ENCODE measurements around the gene METTL14.
"Not testable (repeated sequence)": the region's sequence is repeated elsewhere in the genome, so short reads cannot be mapped to it uniquely, and the experiment has no call there.

The METTL14 gene

DNA sequence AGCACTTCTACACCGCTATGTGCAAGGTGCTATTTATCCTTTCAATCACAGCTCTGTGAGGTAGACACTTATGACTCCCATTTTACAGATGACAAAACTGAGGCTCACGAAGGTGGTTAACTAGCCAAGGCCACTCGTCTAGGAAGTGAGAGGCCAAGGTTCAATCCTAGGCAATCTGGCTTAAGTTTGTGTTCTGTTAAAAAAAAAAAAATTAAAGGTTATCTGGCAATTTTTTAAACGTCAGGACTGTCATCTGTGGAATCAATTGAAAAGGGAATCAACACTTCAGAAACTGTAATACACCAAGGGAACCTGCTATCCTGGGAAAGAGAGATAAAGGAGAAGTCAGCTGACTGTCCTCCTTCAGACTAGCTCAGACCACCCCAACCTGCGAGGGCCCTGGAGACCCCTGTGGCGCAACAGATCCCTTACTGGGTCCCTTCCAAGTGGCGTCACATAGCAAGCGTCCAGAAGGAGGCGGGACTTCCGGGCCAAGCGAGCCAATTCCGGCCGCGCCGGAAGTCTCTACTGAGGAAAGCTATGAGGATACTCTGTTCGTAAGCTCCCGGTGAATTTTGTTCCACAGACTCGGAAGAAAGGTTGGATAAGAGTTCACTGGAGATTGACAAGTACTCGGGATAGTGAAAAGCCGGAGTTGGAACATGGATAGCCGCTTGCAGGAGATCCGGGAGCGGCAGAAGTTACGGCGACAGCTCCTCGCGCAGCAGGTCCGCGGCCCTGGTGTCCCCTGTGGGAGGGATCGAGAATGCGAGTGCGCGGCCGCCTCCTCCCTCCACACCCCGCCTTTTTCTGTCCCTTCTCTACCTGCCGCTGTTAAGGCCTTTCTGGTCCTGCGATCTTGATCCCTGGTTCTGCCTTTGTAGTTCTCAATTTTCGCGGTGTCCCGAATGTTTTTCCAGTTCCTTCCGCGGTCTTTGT lies at the start of gene METTL14:
Gene METTL14 (plus strand): TSS at position 520 of the 939 bp plus-strand sequence. CDS start 143 bp downstream, at position 663.
- peak; percentile 75 to 81 for DNase-seq (ENCODE audit: extremely low read depth in 1 of 2, low read depth in 1 of 2)

DNA sequence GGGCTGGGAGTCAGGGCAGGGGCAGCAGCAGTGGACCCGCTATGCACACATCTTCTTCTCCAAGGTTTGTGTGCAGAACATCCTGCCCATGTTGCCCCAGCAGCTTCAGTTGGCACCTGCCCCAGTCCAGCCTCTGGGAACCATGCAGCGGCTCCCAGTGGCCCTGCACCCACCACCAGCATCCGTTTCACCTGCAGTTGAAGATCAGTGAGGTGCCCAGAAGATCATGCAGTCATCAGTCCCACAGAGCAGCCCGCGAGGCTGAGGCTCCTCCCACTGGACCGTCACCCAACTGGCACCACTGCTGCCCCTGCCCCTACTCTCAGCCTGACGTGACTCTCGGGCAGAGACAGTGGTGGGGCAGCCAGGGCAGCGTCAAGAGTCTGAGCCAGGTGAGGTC lies 49.1 kb upstream of the METTL14 start:
- DNase-seq (ENCODE audit: extremely low read depth in 1 of 2, low read depth in 1 of 2), result not testable (repeated sequence)

DNA sequence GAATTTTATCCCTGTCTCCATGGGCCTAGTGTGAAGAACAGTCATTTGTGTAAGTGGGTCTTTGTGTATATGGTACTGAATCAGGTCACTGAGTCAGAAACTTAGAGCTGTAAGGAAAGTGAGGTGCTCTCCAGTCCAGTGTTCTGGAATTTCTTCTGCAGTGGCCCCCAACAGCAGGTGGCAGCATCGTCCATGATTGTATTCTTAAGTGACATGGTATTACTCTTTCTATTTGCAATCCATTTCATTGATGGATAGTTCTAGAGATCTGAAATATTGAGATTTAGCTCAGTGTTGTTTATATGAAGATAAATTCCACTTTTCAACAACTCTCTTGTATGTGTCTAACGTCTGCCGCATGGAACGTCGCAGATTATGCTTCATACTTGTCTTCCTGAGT lies 20.5 kb upstream of the METTL14 start:
- peak in 1 of 2 donors; percentile 3 for DNase-seq (ENCODE audit: extremely low read depth in 1 of 2, low read depth in 1 of 2)

DNA sequence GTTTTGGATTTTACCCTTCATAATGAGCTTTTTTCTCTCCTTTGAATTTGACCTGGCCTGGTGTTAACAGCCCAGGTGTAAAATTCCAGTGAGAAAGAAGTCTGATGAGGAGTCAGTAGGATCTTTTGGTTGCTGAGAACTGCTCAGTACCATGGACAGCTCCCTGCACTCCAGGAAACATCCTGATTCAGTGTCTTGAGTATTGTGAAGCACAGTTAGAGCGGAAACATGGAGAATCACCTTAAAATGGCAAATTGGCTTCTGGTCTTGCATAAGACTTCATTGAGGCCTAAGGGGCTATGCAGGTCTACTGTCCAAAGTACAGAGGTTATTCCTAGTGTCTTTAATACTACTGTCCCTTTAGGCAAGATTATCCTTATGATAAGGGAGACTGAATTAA lies 16.0 kb upstream of the METTL14 start:
- DNase-seq (ENCODE audit: extremely low read depth in 1 of 2, low read depth in 1 of 2), result not testable (repeated sequence)

DNA sequence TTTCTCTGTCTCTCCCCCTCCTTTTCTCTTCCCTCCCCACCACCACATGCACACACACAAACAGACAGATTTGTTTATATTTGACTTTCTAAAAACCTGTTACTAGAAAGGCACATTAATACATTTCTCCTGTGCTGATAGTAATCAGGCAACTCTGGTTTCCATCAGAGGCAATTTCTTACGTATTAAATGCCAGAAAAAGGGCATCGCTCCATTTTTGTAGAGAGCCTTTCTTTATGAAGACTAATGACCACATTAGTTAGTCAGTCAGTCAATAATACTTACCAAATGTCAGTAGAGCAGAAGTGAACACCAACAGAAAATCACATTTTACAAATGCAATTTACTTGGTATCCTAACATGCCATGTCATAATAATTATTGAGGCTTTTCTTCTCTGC lies 14.2 kb upstream of the METTL14 start:
- not testable (repeated sequence) for DNase-seq (ENCODE audit: extremely low read depth in 1 of 2, low read depth in 1 of 2)

DNA sequence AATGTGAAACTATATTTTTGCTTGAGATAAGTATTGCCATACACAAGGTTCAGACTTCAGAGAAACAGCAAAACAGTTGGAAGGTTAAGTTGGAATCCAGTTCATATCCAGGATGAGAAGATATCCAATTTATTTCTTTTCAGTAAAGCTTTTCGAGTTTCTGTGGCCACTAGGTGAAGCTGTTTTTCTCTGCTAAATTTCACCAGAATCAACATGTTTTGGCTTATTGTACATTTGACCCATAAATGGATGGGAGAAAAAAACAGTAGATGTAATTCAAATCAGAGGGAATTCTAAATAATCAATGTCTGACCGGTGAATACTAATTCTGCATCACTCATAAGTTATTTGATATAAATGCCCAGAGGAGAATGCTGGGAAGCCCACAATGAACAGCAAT lies 9.1 kb upstream of the METTL14 start:
- DNase-seq (ENCODE audit: extremely low read depth in 1 of 2, low read depth in 1 of 2), result no peak

DNA sequence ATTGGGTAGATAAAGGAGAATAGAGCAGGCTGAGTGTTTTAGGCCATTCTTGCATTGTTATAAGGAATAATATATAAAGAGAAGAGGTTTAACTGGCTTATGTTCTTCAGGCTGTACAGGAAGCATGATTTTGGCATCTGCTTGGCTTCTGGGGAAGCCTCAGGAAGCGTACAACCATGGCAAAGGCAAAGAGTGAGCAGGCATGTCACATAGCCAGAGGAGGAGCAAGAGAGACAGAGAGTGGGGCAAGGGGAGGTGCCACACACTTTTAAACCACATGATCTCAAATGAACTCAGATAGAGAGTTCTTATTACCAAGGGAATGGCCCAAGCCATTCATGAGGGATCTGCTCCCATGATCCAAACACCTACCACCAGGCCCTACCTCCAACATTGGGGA lies 4.4 kb upstream of the METTL14 start:
- DNase-seq (ENCODE audit: extremely low read depth in 1 of 2, low read depth in 1 of 2), result no peak

DNA sequence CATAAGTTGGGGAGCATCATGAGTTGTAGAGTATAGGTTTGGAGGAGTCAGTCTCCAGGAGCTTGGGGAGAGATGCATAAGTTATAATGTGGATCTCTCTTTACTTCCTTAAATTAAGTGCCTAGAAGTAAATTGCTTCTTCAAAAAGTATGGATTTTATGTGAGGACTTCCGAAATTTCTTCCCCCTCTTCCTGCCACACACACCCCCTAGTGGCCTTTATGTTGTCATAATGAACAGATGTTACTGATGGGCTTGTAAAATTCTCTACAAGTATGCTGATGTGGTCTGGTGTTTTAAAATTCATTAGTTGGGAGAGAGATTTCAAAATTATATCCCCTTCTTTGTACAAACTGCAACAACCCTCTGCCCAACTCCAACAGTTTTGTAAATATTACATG lies 2.3 kb upstream of the METTL14 start:
- no peak for DNase-seq (ENCODE audit: extremely low read depth in 1 of 2, low read depth in 1 of 2)

DNA sequence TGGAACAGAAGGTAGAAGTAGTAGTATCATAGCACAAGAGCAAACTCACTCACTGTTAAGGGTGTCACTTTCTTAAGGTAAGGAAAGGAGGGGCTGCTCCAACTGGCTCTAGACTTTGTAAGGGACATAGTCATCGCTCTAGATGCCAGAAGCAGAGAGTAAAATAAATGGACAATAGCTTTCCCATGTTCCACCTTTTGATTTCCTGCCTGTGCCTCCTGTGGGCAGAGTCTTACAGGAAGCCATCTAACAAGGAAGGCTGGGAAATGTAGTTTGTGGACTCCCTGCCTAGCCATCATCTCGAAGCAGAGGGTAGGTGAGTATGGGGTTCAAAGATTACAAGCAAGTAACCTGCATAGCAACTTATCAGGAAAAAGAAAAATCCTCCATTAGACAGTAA lies 1.7 kb upstream of the METTL14 start:
- DNase-seq (ENCODE audit: extremely low read depth in 1 of 2, low read depth in 1 of 2), result no peak

DNA sequence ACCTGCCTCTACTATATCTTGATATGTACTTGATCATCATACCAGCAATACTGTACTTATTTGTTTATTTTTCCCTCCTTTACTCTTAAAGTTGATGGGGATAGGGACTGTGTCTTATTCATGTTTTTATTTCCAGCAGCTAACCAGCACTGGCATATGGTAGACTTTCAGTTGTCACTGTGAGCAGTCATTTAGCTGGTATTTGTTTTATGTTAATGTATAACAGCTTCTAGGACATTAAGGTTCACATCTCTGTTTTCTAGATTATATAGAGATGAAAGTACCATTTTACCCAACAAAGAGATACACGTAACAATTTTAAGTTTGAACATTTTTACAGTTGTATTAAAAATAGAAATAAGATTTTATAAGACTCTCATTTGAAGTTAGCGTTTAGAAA lies 17.9 kb downstream of the METTL14 start:
- no peak for DNase-seq (ENCODE audit: extremely low read depth in 1 of 2, low read depth in 1 of 2)

DNA sequence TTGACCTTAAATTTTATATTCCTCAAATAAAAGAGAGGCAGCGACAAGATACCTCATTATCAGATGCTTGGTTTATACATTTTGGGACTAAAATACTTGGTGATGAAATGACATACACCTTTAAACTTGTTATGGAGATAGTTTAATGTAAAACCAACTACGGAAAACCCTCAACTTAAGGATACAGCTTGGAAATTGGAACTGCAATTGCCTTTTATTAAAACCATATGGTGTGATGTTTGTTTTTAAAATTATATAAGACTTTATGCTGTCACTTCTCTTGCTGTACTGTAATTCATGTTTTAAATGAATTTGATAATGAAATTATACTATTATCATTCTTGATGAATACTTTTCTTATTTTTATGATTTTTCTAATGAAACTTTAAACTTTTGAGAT lies 25.9 kb downstream of the METTL14 start:
- DNase-seq (ENCODE audit: extremely low read depth in 1 of 2, low read depth in 1 of 2), result no peak

DNA sequence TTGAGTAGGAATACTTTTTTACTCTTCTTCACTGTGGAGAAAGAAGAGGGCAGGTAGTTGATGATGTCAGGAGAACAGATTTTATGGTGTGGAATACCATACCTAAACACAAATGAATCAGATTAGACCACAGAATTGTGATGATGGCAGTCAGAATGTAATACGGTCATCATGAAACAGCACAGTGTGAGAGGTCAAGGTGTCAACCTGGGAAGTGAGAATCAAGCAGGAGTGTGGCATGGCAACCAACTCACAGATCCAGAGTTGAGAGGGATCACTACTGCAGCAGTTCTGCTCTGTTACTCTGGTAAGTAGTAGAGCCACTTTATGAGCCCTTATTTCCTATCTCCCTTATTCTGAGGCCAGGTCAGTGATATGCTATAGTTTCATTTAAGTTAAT lies 27.7 kb downstream of the METTL14 start:
- DNase-seq (ENCODE audit: extremely low read depth in 1 of 2, low read depth in 1 of 2), result peak in 1 of 2 donors; percentile 7

DNA sequence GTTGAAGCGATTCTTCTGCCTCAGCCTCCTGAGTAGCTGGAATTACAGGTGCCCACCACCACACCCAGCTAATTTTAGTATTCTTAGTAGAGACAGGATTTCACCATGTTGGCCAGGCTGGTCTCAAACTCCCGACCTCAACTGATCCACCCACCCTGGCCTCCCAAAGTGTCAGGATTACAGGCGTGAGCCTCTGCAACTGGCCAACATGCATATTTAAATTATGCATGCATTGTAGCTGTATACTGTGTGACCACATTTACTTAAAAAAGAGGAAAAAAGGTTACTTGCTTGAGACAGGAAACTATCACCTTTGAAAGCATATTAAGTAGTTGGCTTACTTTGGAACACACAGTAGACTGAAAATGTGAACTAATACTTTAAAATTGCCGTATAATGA lies 29.5 kb downstream of the METTL14 start:
- no peak for DNase-seq (ENCODE audit: extremely low read depth in 1 of 2, low read depth in 1 of 2)

DNA sequence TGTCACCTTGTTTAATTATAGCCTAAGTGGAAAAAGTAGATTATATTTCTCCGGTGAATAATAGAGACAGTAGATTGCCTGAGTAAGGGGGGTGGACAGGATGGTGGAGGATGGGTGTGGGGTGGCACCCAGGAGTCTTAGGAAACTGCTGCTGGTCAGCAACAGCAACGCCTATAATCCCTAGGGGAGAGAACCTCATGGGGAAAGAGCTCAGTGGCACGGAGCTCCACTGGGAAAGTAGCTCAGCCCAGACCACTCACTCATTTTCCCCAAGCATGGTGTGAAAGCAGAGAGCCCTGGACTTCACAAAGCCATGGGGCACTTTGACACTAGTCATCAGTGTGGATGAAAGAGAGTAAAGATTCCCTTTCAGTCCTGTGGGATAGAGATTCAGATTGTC lies 31.1 kb downstream of the METTL14 start:
- DNase-seq (ENCODE audit: extremely low read depth in 1 of 2, low read depth in 1 of 2), result no peak

DNA sequence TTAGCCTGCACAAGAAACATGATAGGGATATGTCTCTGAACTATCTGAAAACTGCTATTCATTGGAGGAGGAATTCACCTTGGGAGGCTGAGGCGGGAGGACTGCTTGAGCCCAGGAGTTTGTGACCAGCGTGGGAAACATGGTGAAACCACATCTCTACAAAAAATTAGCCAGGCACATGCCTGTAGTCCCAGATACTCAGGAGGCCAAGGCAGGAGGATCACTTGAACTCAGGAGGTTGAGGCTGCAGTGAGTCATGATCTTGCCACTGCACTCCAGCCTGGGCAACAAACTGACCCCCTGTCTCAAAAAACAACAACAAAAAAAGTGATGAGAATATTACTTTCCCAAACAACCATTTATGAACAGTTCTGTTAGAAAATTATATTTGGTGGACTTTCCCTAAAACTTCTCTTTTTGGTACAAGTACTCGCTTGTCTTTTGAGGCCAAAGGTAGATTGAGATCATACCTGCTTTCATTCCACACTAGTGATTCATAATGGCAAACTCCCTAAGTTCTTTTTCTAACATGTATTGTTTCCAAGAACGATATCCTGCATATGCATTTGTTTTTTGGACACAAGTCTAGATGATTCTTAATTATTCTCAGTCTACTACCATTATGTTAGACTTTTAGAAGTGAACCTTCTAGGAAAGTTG lies 33.4 kb downstream of the METTL14 start:
- DNase-seq (ENCODE audit: extremely low read depth in 1 of 2, low read depth in 1 of 2), result no peak

DNA sequence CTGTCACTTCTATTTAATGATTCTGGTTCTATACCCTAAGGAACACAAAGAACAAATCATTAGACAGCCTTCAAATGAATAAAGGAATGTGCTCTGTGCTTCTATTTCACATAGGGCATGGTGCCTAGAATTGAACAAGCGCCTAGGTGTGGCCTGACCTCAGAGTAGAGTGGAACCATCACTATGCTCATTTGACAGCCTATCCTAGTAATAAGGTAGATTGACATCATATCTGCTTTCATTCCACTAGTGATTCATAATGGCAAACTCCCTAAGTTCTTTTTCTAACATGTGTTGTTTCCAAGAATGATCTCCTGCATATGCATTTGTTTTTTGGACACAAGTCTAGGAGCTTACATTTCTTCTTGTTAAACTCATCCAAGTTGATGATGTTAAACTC lies 36.6 kb downstream of the METTL14 start:
- DNase-seq (ENCODE audit: extremely low read depth in 1 of 2, low read depth in 1 of 2), result no peak

DNA sequence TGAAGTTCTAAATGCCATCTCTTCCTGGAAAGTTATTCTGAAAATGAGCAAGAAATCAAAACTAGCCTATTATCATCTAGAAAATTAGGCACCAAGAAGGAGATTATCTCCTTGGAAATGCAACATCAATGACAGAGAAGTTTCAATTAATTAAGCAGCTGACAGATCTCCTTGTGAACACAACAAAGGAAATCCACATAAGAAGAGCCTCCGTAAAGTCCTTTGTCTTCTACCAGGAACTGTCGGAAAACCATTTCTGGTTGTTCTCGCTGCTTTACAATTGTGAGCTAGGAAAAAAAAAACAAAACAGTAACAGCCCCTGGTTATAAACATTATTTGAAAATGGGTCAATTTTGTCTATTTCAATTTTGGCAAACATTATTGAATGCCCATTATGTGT lies 38.2 kb downstream of the METTL14 start:
- no peak for DNase-seq (ENCODE audit: extremely low read depth in 1 of 2, low read depth in 1 of 2)

DNA sequence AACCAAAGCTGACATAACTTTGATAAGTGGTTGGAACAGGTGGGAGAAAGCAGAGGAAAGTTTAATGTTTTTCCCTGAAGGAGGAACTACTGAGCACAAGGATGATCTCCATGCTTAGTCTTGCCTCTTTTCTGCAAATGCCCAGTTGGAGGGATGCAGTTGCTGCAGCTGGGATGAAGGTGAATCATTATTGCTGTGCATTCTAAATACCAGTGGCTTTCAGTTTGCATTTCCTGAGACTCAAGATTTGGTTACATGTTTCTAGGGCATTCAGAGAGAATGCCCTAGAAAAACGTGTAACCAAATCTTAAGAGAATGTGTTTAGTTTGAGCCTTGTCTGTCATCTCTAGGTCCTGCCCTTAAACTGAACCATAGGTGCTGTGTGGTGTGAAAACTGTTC lies 42.2 kb downstream of the METTL14 start:
- DNase-seq (ENCODE audit: extremely low read depth in 1 of 2, low read depth in 1 of 2), result no peak

DNA sequence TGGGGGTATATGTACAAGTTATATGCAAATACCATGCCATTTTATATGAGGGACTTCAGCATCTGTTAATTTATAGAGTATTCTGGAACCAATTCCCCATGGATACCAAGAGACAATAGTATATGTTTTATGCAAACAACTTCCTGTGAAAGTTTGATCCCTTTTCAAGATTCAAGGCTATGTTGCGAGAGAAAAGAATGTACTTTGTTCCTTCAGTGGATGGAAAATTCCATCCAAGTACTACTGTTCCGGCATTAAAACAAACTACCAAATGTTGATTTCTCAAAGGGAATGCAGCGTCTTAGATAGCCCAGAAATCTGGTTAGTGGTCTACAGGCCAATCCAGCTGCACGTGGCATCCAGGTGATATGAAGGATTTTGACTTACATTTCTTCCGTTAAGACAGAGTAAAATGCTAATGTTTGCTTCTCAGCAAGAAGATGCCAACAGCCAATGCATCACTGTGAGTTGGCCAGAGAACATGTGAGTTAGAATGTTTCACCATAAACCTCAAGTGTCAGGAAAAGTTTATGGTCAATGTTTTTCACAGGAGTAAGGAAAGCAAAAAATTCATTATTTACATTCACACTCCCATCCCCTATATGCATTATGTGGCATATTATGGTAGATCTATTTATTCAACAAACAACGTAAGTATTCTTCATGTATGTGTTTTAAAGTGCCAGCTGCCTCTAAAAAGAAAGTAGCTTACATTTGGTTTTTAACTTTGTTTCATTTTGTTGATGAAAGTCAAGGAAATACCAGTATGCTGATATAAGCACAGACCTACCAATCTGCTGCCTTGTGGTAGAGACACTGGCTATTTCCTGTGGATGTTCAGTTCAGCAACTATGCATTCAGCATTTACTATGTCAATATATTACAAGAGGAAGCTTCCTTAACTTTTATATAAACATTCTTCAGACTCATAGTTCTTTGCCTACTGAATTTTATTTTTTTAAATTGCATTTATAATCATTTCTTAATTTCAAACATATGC lies 44.4 kb downstream of the METTL14 start:
- no peak for DNase-seq (ENCODE audit: extremely low read depth in 1 of 2, low read depth in 1 of 2)

DNA sequence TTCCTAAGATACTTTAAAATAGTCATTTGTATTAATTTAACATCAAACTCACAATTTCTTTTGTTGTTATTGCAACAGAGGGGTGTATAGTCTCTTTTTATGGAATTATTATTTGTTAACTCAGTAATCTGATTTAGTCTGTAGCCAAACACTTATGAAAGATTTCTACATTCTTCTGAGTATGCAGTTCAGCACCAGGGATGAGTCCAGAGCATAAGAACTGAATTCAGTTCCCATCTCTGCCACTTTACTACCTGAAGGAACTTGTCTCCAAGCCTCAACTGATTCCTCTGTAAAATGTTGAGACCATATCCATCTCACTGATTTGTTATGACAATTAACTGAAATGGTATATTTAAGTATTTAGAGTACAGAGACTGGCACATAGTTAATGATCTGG lies 45.5 kb downstream of the METTL14 start:
- DNase-seq (ENCODE audit: extremely low read depth in 1 of 2, low read depth in 1 of 2), result no peak
